Left renal pelvis (tissue), 4 donors: ENCODE data around the gene KIAA1755. TPM values are rescaled to one million over a fixed set of nuclear protein-coding genes. Genes with fewer than 3 reads are reported as not detected.

Experiments
- DNase-seq, 4 donors: peaks; one replicate each; pipeline ENCODE4 v3.0.0-alpha.2; 2013; ENCODE audit warnings: low read depth in 4 of 4, low spot score in 3 of 4
- polyA plus RNA-seq, 4 donors: library from polyadenylated mRNA; unstranded; fragments of 120-200 nt; gene quantifications; one replicate each; pipeline ENCODE4 v1.2.1, GENCODE V29; 2013; ENCODE audit not compliant: insufficient read length in 4 of 4

The KIAA1755 gene
- polyA plus RNA-seq, 4 donors = 3.8 to 19.0 (median 4.5) TPM

- no peak for DNase-seq
Observed at GRCh38 chr20:38245753-38246152, 14.8 kb downstream of the KIAA1755 start.

GRCh38 chr20:38243709-38244020, 16.9 kb downstream of the KIAA1755 start:
- DNase-seq = no peak

GRCh38 chr20:38242848-38243708, 17.5 kb downstream of the KIAA1755 start:
- DNase-seq = no peak

- DNase-seq = no peak
Observed at GRCh38 chr20:38241201-38241600, 19.3 kb downstream of the KIAA1755 start.

GRCh38 chr20:38239441-38239840, 21.1 kb downstream of the KIAA1755 start:
- DNase-seq = peak in 1 of 4 donors; percentile 31

- DNase-seq = no peak
Observed at GRCh38 chr20:38238829-38239228, 21.7 kb downstream of the KIAA1755 start.

GRCh38 chr20:38237381-38237780, 23.2 kb downstream of the KIAA1755 start:
- no peak for DNase-seq

GRCh38 chr20:38231531-38232121, 28.9 kb downstream of the KIAA1755 start:
- no peak for DNase-seq

- no peak for DNase-seq
Observed at GRCh38 chr20:38230957-38231526, 29.5 kb downstream of the KIAA1755 start.

- no peak for DNase-seq
Observed at GRCh38 chr20:38230253-38230551, 30.3 kb downstream of the KIAA1755 start.

- no peak for DNase-seq
Observed at GRCh38 chr20:38229376-38230252, 30.9 kb downstream of the KIAA1755 start.

GRCh38 chr20:38228436-38228835, 32.1 kb downstream of the KIAA1755 start:
- DNase-seq = no peak

GRCh38 chr20:38227420-38228360, 32.8 kb downstream of the KIAA1755 start:
- DNase-seq = no peak

- no peak for DNase-seq
Observed at GRCh38 chr20:38226553-38226952, 34.0 kb downstream of the KIAA1755 start.

- no peak for DNase-seq
Observed at GRCh38 chr20:38225900-38226263, 34.7 kb downstream of the KIAA1755 start.

- no peak for DNase-seq
Observed at GRCh38 chr20:38225240-38225899, 35.2 kb downstream of the KIAA1755 start.

- DNase-seq = no peak
Observed at GRCh38 chr20:38224531-38224930, 36.0 kb downstream of the KIAA1755 start.

GRCh38 chr20:38223743-38224100, 36.8 kb downstream of the KIAA1755 start:
- DNase-seq = no peak

GRCh38 chr20:38222923-38223742, 37.4 kb downstream of the KIAA1755 start:
- DNase-seq = no peak
